ENCODE measurements around the gene PRPS1.

Gene PRPS1

DNA sequence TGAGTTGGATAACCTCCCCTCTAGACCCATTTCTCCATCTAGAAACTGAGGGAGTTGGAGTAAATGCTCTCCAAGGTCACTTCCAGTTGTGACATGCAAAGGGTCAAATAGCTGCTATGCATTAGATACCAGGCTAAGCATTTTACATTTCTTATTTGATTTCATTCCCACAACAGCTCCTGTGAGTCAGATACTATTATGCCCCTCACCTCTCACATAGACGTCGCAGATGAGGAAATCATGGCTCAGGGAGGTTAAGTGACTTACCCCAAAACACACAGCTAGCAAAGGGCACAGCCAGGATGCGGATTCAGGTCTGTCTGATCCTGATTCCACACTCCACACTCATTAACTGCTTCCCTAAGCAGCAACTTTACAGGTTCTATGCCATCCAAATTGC, 57.7 kb downstream of the PRPS1 start:
- ChIA-PET CTCF (interaction anchor here (0.7 to 2.0 kb wide), 3 partner anchors 8 to 30 kb away, joined by 4 to 8 read pairs (median 6); no protein-coding TSS in a partner anchor), POLR2A (no interaction called here)
- H3K4me3 ChIP-seq (ENCODE audit: low read depth, low read length), result no peak overlapping the region
- DNase-seq (ENCODE audit: low read depth, low spot score), result no peak
- TF ChIP-seq, protein P1, sequence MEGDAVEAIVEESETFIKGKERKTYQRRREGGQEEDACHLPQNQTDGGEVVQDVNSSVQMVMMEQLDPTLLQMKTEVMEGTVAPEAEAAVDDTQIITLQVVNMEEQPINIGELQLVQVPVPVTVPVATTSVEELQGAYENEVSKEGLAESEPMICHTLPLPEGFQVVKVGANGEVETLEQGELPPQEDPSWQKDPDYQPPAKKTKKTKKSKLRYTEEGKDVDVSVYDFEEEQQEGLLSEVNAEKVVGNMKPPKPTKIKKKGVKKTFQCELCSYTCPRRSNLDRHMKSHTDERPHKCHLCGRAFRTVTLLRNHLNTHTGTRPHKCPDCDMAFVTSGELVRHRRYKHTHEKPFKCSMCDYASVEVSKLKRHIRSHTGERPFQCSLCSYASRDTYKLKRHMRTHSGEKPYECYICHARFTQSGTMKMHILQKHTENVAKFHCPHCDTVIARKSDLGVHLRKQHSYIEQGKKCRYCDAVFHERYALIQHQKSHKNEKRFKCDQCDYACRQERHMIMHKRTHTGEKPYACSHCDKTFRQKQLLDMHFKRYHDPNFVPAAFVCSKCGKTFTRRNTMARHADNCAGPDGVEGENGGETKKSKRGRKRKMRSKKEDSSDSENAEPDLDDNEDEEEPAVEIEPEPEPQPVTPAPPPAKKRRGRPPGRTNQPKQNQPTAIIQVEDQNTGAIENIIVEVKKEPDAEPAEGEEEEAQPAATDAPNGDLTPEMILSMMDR (IDR thresholded peaks at IDR 0.05; ENCODE audit: insufficient read depth, low read length, missing control alignments), result no peak

DNA sequence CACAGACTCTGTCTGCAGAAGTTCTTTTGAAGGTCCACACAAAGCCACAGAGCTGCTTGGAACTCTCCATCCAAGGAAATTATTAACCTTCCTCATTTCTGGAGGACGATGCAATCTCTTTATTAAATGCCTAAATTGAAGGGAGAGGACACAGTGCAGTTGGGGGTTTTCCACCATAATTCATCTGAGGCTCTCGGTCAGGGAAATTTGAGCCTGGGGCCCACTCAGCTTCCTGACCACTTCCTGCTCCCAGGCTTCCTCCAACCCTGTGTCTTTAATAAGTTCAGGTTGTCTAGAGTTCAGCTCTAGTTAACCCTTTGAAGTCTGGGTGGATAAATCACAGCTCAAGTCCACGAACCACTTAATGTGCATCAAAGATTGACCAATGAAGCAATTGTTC, 58.5 kb downstream of the PRPS1 start:
- POLR2A ChIA-PET, result no interaction called here
- DNase-seq (ENCODE audit: low read depth, low spot score), result no peak
- TF ChIP-seq, protein P1 (IDR thresholded peaks at IDR 0.05; ENCODE audit: insufficient read depth, low read length, missing control alignments), result no peak
- CTCF ChIA-PET, result interaction anchor here (0.7 to 2.0 kb wide), 3 partner anchors 8 to 29 kb away, joined by 4 to 8 read pairs (median 6); no protein-coding TSS in a partner anchor
- H3K4me3 ChIP-seq (ENCODE audit: low read depth, low read length), result no peak overlapping the region

DNA sequence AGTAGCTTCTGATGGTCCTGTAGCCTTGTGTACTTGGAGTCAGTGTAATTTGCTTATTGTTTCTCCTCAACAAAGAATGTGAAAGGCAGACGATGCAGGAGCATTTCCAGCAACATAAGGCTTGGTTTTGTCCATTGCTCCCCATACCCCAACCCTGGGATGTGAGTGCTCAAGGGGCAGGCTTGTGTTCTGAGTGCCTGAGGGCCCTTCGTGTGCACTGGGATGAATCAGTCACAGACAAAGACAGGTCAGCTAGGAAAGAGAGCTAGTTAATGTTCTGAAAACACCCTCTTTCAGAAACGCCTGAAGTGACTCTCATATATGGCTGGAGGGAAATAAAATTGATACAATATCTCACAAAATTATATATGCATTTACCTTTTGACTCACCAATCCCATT, 59.1 kb downstream of the PRPS1 start:
- ChIA-PET CTCF (interaction anchor here (1.8 to 2.0 kb wide), 2 partner anchors 14 to 29 kb away, joined by 6 to 8 read pairs; no protein-coding TSS in a partner anchor), POLR2A (no interaction called here)
- H3K4me3 ChIP-seq (ENCODE audit: low read depth, low read length), result no peak overlapping the region
- DNase-seq (ENCODE audit: low read depth, low spot score), result no peak
- TF ChIP-seq, protein P1 (IDR thresholded peaks at IDR 0.05; ENCODE audit: insufficient read depth, low read length, missing control alignments), result no peak

DNA sequence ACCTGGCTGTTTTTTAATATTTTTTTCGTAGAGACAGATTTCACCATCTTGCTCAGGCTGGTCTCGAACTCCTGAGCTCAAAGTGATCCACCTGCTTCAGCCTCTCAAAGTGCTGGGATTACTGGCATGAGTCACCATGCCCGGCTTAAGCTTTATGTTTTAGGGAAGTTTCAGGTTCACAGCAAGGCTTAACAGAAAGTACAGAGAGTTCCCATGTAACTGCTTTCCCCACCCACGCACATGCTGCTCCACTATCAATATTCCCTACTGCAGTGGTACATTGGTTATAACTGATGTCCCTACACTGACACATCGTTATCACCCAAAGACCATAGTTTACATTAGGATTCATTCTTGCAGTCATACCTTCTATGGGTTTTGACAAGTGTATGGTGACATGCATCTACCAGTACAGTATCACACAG, 62.7 kb downstream of the PRPS1 start:
- no peak for DNase-seq (ENCODE audit: low read depth, low spot score)
- CTCF ChIA-PET, result no interaction called here
- H3K4me3 ChIP-seq (ENCODE audit: low read depth, low read length), result no peak overlapping the region
- POLR2A ChIA-PET, result no interaction called here
- TF ChIP-seq, protein P1 (IDR thresholded peaks at IDR 0.05; ENCODE audit: insufficient read depth, low read length, missing control alignments), result no peak

DNA sequence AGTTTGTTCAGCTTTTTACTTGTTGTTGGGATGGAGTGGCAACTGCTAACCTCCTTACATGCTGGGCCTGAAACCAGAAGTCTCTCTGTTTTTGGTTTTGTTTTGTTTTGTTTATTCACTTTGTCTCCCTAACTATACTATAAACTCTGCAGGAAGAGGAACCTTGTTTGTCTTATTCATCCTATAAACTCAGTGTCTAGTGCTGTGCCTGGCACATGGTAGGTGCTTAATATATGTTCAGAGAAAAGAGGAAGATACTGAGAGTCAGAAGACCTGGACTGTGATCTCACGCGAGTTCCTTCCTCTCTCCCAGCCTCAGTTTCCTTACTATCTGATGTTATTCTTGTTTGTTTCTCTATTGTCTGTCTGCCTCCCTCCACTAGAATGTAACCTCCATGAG, 71.3 kb downstream of the PRPS1 start:
- POLR2A ChIA-PET, result no interaction called here
- no peak overlapping the region for H3K4me3 ChIP-seq (ENCODE audit: low read depth, low read length)
- DNase-seq (ENCODE audit: low read depth, low spot score), result no peak
- CTCF ChIA-PET, result interaction anchor here (0.5 to 1.0 kb wide), 2 partner anchors 22 to 161 kb away, joined by 3 read pairs; no protein-coding TSS in a partner anchor
- TF ChIP-seq, protein P1 (IDR thresholded peaks at IDR 0.05; ENCODE audit: insufficient read depth, low read length, missing control alignments), result no peak

DNA sequence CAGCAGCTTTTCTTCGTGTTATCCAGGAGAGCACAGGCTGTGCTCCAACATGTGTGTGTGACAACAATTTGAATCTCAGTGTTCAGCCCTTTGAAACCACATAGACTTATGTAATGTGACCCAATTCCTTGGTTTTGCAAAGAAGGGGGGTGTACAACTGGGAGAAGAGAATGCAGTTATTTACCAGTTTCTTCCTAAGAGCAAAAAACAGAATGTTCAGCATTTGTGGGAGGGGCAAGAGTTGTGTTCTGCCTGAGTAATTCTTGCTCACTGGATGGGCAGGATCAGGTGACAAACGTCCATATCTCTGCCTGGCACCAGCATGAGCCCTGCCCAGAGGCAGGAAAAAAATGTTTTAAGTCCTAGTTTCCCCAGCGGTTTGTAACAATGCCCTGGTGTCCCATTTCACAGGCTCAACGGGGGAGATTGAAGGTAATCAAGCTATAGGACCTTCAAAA, 72.0 kb downstream of the PRPS1 start:
- ChIA-PET POLR2A (no interaction called here), CTCF (interaction anchor here (1.0 kb wide), 1 partner anchor 162 kb away, joined by 3 read pairs; no protein-coding TSS in a partner anchor)
- no peak overlapping the region for H3K4me3 ChIP-seq (ENCODE audit: low read depth, low read length)
- TF ChIP-seq, protein P1 (IDR thresholded peaks at IDR 0.05; ENCODE audit: insufficient read depth, low read length, missing control alignments), result no peak
- no peak for DNase-seq (ENCODE audit: low read depth, low spot score)

Data from AG04449 (cell line).